Measurements from ENCODE around the gene OR5D18. TPM values are rescaled to one million over a fixed set of nuclear protein-coding genes. Genes with fewer than 3 reads are reported as not detected.
"Not testable (repeated sequence)": the region's sequence is repeated elsewhere in the genome, so short reads cannot be mapped to it uniquely, and the experiment has no call there.

OR5D18 gene
- total RNA-seq, 4 donors from 2014 or later, result not detected

GRCh38 chr11:55849037-55849436, 29.6 kb downstream of the OR5D18 start:
- ATAC-seq, result no peak
- TF ChIP-seq, protein P1, sequence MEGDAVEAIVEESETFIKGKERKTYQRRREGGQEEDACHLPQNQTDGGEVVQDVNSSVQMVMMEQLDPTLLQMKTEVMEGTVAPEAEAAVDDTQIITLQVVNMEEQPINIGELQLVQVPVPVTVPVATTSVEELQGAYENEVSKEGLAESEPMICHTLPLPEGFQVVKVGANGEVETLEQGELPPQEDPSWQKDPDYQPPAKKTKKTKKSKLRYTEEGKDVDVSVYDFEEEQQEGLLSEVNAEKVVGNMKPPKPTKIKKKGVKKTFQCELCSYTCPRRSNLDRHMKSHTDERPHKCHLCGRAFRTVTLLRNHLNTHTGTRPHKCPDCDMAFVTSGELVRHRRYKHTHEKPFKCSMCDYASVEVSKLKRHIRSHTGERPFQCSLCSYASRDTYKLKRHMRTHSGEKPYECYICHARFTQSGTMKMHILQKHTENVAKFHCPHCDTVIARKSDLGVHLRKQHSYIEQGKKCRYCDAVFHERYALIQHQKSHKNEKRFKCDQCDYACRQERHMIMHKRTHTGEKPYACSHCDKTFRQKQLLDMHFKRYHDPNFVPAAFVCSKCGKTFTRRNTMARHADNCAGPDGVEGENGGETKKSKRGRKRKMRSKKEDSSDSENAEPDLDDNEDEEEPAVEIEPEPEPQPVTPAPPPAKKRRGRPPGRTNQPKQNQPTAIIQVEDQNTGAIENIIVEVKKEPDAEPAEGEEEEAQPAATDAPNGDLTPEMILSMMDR (IDR thresholded peaks at IDR 0.05 in 4 of 5, conservative IDR thresholded peaks at IDR 0.05 in 1 of 5), result no peak
- TF ChIP-seq POLR2A (IDR thresholded peaks at IDR 0.05), result no peak

GRCh38 chr11:55852141-55852540, 32.7 kb downstream of the OR5D18 start:
- Histone ChIP-seq H3K36me3 (no peaks in the 10 kb centered on the region), H3K9me3 (no peaks in the 10 kb centered on the region), H3K27me3 (no peaks in the 10 kb centered on the region), H3K4me3 (no peak overlapping the region), H3K4me1 (no peaks in the 10 kb centered on the region), H3K27ac (no peak overlapping the region)
- ATAC-seq (no peak), DNase-seq (no peak)
- in situ Hi-C loops (cut with MboI; ENCODE audit: low sequenced_read_pairs in 4 of 4), result no loop called here
- no peak for TF ChIP-seq POLR2A (IDR thresholded peaks at IDR 0.05)
- TF ChIP-seq, protein P1 (IDR thresholded peaks at IDR 0.05 in 4 of 5, conservative IDR thresholded peaks at IDR 0.05 in 1 of 5), result no peak
- intact Hi-C loops (cut with DNase I; ENCODE audit: low total_unique reads), result no loop called here

More at GRCh38 chr11:55849037-55849436, 29.6 kb downstream of the OR5D18 start:
- Histone ChIP-seq H3K4me3 (no peak overlapping the region), H3K9me3 (no peaks in the 10 kb centered on the region), H3K4me1 (no peaks in the 10 kb centered on the region), H3K36me3 (no peaks in the 10 kb centered on the region), H3K27me3 (no peaks in the 10 kb centered on the region), H3K27ac (no peak overlapping the region)
- DNase-seq, result no peak
- in situ Hi-C loops (cut with MboI; ENCODE audit: low sequenced_read_pairs in 4 of 4), result no loop called here
- intact Hi-C loops (cut with DNase I; ENCODE audit: low total_unique reads), result no loop called here

GRCh38 chr11:55854704-55855103, 35.3 kb downstream of the OR5D18 start:
- TF ChIP-seq POLR2A (IDR thresholded peaks at IDR 0.05), result no peak
- TF ChIP-seq, protein P1 (IDR thresholded peaks at IDR 0.05 in 4 of 5, conservative IDR thresholded peaks at IDR 0.05 in 1 of 5), result no peak
- intact Hi-C loops (cut with DNase I; ENCODE audit: low total_unique reads) (no loop called here), in situ Hi-C loops (cut with MboI; ENCODE audit: low sequenced_read_pairs in 4 of 4) (no loop called here)
- no peaks in the 10 kb centered on the region for H3K27me3 ChIP-seq
- DNase-seq (no peak), ATAC-seq (no peak)
- no peak overlapping the region for H3K27ac ChIP-seq
- no peaks in the 10 kb centered on the region for H3K4me1 ChIP-seq
- H3K4me3 ChIP-seq, result no peak overlapping the region
- H3K9me3 ChIP-seq, result no peaks in the 10 kb centered on the region
- H3K36me3 ChIP-seq, result no peaks in the 10 kb centered on the region

DNA sequence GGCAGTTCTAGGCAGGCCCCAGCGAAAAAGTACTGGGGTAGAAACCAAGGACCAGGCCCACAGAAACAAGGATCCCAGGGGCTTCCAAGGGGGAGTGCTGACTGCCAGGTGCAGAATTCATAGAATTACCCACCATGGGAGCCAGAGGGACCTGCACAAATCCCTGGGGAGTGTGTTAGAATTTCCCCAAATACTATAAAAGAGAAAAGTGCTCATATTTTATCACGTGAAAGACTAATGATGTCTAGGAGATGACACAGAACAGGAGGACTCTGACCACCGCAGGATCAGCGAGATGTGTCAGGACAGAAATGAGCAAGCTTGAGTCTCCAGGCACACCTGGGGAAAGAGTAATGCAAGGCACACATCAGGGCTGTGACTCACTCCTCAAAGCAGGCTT, 47.9 kb downstream of the OR5D18 start:
- H3K9me3 ChIP-seq; ATAC-seq; in situ Hi-C loops (cut with MboI; ENCODE audit: low sequenced_read_pairs in 4 of 4); H3K27ac ChIP-seq; H3K4me1 ChIP-seq; H3K27me3 ChIP-seq; intact Hi-C loops (cut with DNase I; ENCODE audit: low total_unique reads); DNase-seq; H3K4me3 ChIP-seq; H3K36me3 ChIP-seq: not testable (repeated sequence)

Other genes with a start within 250 kb of the OR5D18 start
- gene OR4C16, start 247.5 kb upstream of the OR5D18 start, total RNA-seq, result not detected
- gene OR4C11, start 212.0 kb upstream of the OR5D18 start, total RNA-seq, result not detected
- not detected for gene OR4P4, start 184.5 kb upstream of the OR5D18 start, total RNA-seq
- gene OR4S2, start 171.3 kb upstream of the OR5D18 start, total RNA-seq, result not detected
- not detected for gene OR4C6, start 157.4 kb upstream of the OR5D18 start, total RNA-seq
- gene OR5D13, start 46.2 kb upstream of the OR5D18 start, total RNA-seq, result not detected
- gene OR5D14, start 24.1 kb upstream of the OR5D18 start, total RNA-seq, result not detected
- not detected for gene OR5L1, start 8.3 kb upstream of the OR5D18 start, total RNA-seq
- not detected for gene OR5L2, start 7.6 kb downstream of the OR5D18 start, total RNA-seq
- gene OR5D16, start 19.1 kb downstream of the OR5D18 start, total RNA-seq, result not detected
- gene TRIM51, start 63.7 kb downstream of the OR5D18 start, total RNA-seq, result not detected
- gene OR5W2, start 95.0 kb downstream of the OR5D18 start, total RNA-seq, result not detected
- not detected for gene OR5I1, start 116.8 kb downstream of the OR5D18 start, total RNA-seq
- gene OR10AG1, start 150.3 kb downstream of the OR5D18 start, total RNA-seq, result not detected
- not detected for gene OR5F1, start 175.0 kb downstream of the OR5D18 start, total RNA-seq
- not detected for gene OR5AS1, start 208.0 kb downstream of the OR5D18 start, total RNA-seq